Naive thymus-derived CD4-positive, alpha-beta T cell (primary cell): ENCODE measurements around the gene KRT8. TPM values are rescaled to one million over a fixed set of nuclear protein-coding genes. Genes with fewer than 3 reads are reported as not detected.

Experiments used
- ATAC-seq: fragments of 150-1000 bp; cut with Tn5 transposase; 2 replicates; pipeline ENCODE4 v1.10.0; 2021; ENCODE audit warnings: mild to moderate bottlenecking, moderate library complexity
- CTCF ChIA-PET: fragments of 350-600 bp; sonication (Branson Sonifier 250); formaldehyde crosslinking; loops from one replicate; lab custom pipeline; 2021; ENCODE audit warnings: antibody characterized with exemption; lab: Charles Lee
- POLR2A ChIA-PET: fragments of 350-600 bp; sonication (Branson Sonifier 250); formaldehyde crosslinking; loops from one replicate; lab custom pipeline; 2021; ENCODE audit warnings: antibody characterized with exemption, inconsistent platforms; lab: Charles Lee
- DNase-seq, 9 donors: peaks; one replicate each; pipeline versions ENCODE4 v3.0.0 to v3.0.0-alpha.2; 2020 to 2022; ENCODE audit warnings: mixed read lengths in 1 of 9
- H3K27ac ChIP-seq: one replicate; pipeline ENCODE4 v1.7.0; 2013; ENCODE audit warnings: mild to moderate bottlenecking, low read depth, low read length, moderate library complexity
- H3K27me3 ChIP-seq, 2 donors: one replicate each; pipeline ENCODE4 v1.7.0; 2013; ENCODE audit warnings: low read length in 2 of 2, mild to moderate bottlenecking in 2 of 2, moderate library complexity in 2 of 2; ENCODE audit not compliant: control insufficient read depth in 2 of 2, insufficient read depth in 2 of 2
- H3K36me3 ChIP-seq, 3 experiments: 1 replicate in 2 of 3; 2 replicates in 1 of 3; pipeline ENCODE4 v1.7.0; 2013; ENCODE audit warnings: low read length in 3 of 3, mild to moderate bottlenecking in 3 of 3, moderate library complexity in 1 of 3; ENCODE audit not compliant: insufficient read depth in 3 of 3, control insufficient read depth in 2 of 3
- H3K4me1 ChIP-seq, 2 donors: one replicate each; pipeline ENCODE4 v1.7.0; 2013; ENCODE audit warnings: low read length in 2 of 2, mild to moderate bottlenecking in 2 of 2, moderate library complexity in 1 of 2; ENCODE audit not compliant: control insufficient read depth in 2 of 2, insufficient read depth in 2 of 2
- H3K4me3 ChIP-seq: 2 replicates; pipeline ENCODE4 v1.7.0; 2013; ENCODE audit warnings: mild to moderate bottlenecking, low read length
- H3K9me3 ChIP-seq, 3 experiments: 1 replicate in 2 of 3; 2 replicates in 1 of 3; pipeline ENCODE4 v1.7.0; 2013; ENCODE audit warnings: low read length in 3 of 3; ENCODE audit not compliant: control insufficient read depth in 2 of 3
- H3K27ac Mint-ChIP-seq, 9 donors: one replicate each; pipeline ENCODE4 v1.8.0; 2020 to 2022; ENCODE audit warnings: mixed read lengths in 9 of 9, mild to moderate bottlenecking in 8 of 9, moderate library complexity in 5 of 9, inconsistent platforms in 2 of 9
- H3K27me3 Mint-ChIP-seq, 5 donors: one replicate each; pipeline ENCODE4 v1.8.0; 2021 to 2022; ENCODE audit warnings: mixed read lengths in 5 of 5, mild to moderate bottlenecking in 1 of 5
- H3K36me3 Mint-ChIP-seq, 5 donors: one replicate each; pipeline ENCODE4 v1.8.0; 2020 to 2022; ENCODE audit warnings: mixed read lengths in 5 of 5, mild to moderate bottlenecking in 3 of 5, inconsistent platforms in 1 of 5
- H3K4me1 Mint-ChIP-seq, 7 donors: one replicate each; pipeline ENCODE4 v1.8.0; 2020 to 2022; ENCODE audit warnings: mixed read lengths in 7 of 7, mild to moderate bottlenecking in 3 of 7, inconsistent platforms in 1 of 7
- H3K4me3 Mint-ChIP-seq, 10 donors: one replicate each; pipeline ENCODE4 v1.8.0; 2020 to 2022; ENCODE audit warnings: mild to moderate bottlenecking in 10 of 10, mixed read lengths in 10 of 10, moderate library complexity in 6 of 10, inconsistent platforms in 2 of 10
- H3K9me3 Mint-ChIP-seq, 11 donors: one replicate each; pipeline ENCODE4 v1.8.0; 2020 to 2022; ENCODE audit warnings: mixed read lengths in 11 of 11, mild to moderate bottlenecking in 4 of 11, inconsistent platforms in 1 of 11, moderate library complexity in 1 of 11
- intact Hi-C, 2 donors: fragments of 100-400 bp; cut with micrococcal nuclease; formaldehyde crosslinking; loops; one replicate each; pipeline ENCODE4 v1.15.1; 2023
- polyA plus RNA-seq, 2 donors: library from polyadenylated mRNA; unstranded; fragments of 300-500 nt; fragmentation: Illumina TruSeq; gene quantifications; one replicate each; pipeline ENCODE4 v1.2.3, GENCODE V29; 2021
- total RNA-seq, 6 experiments: library from RNA in 5 of 6; stranded (reverse) in 5 of 6; gene quantifications; 1 replicate in 5 of 6; 2 replicates in 1 of 6; pipeline ENCODE4 v1.2.3 and lab custom pipeline; 2021 to 2026

KRT8 gene
- total and polyA plus RNA-seq, 7 experiments from 2014 or later = 0.09 to 0.62 (median 0.56) TPM; not detected in 2

DNA sequence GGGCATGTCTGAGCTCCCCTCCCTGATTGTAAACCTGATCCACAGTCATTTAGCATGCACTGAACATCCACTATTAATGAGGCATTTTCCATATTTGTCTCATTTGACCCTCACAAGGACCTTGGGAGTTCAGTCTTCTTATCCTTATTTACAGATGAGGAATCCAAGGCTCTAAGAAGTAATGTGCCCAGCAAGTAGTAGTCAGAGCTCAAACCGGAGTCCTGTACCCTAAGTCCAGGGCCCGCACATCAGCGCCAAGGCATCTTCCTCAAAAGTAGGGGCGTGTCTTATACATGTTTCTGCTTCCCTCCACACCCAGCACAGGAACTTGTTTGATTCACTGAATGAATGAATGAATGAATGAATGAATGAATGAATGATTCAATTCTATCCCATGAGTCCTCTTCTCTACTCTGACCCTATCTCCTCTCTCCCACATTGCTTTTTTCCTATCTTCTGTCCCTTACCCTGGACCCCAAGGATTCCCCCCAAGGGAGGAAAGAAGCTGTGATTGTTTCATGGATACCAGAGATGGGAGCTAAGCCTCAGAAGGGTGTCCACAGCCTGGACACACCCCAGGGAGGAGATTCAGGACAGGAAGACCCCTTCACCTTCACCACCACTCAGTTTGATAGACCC is 21.8 kb upstream of the KRT8 start:
- Histone ChIP-seq H3K4me1 (no peaks in the 10 kb centered on the region), H3K27ac (no peak overlapping the region), H3K36me3 (no peaks in the 10 kb centered on the region), H3K27me3 (no peaks in the 10 kb centered on the region), H3K4me3 (no peak overlapping the region), H3K9me3 (no peaks in the 10 kb centered on the region)
- intact Hi-C loops = no loop called here
- ATAC-seq = no peak
- Mint-ChIP-seq H3K4me1 (peaks cover 0 to 9% (median 0%) of the 10 kb centered on the region in 7 donors), H3K27ac (no peak overlapping the region), H3K9me3 (no peaks in the 10 kb centered on the region), H3K4me3 (no peak overlapping the region), H3K27me3 (peaks cover 0 to 15% (median 0%) of the 10 kb centered on the region in 5 donors), H3K36me3 (no peaks in the 10 kb centered on the region)
- ChIA-PET CTCF (interaction anchor here (1.2 kb wide), 1 partner anchor 41 kb away, joined by 3 read pairs; no protein-coding TSS in a partner anchor), POLR2A (no interaction called here)
- no peak for DNase-seq

GRCh38 chr12:52925717-52926595 is 21.1 kb upstream of the KRT8 start:
- Histone ChIP-seq H3K36me3 (no peaks in the 10 kb centered on the region), H3K27me3 (no peaks in the 10 kb centered on the region), H3K27ac (no peak overlapping the region), H3K4me1 (no peaks in the 10 kb centered on the region), H3K9me3 (no peaks in the 10 kb centered on the region), H3K4me3 (no peak overlapping the region)
- Mint-ChIP-seq H3K4me1 (peaks cover 0 to 9% (median 0%) of the 10 kb centered on the region in 7 donors), H3K27ac (no peak overlapping the region), H3K9me3 (no peaks in the 10 kb centered on the region), H3K27me3 (peaks cover 0 to 15% (median 0%) of the 10 kb centered on the region in 5 donors), H3K4me3 (no peak overlapping the region), H3K36me3 (no peaks in the 10 kb centered on the region)
- intact Hi-C loops = no loop called here
- POLR2A ChIA-PET = no interaction called here
- DNase-seq = no peak
- CTCF ChIA-PET = interaction anchor here (0.6 to 1.2 kb wide), 2 partner anchors 41 to 223 kb away, joined by 3 read pairs; no protein-coding TSS in a partner anchor
- ATAC-seq = no peak

DNA sequence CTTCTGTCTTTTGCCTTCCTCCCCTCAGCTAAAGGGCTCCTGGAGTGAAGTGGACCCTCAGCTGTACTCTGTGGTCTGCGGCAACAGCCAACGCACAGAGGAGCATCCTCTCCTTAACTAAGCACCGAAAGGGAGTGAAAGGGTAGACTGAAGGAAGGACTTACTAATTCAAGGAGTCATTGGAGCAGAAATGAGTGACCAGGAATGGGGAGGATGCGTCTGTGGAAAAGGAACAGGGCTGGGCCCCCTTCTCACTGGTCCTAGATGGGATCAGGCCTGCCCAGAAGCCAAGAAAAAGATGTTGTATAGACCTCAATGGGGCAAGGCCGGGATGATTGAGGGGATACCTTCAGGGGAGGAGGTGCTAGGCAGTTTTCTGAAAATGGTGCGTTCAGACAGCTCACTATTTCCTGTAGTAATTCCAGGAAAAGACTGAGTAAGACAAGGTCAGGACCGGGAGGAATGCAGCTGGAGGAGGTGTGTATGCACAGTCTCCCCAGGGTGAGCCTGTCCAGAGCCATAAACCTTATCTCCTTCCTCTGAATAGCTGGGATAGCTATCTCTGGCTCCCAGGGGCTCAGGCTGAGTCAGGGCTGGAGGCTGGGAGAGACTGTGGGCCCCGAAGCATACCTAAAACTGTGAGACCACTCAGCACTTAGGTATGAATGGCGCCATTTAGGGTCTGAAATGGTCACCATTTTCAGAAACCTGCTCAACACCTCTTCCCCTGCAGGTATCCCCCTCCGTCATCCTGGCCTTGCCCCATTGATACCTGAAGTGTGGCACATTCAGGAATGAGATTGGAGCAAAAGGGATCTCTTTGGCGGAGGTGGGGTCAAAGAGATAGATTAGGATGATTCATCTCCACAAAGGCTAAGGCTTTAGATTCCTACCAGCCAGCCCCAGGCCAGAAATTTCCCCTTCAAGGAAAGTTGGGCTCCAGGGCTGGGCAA is 20.2 kb upstream of the KRT8 start:
- Mint-ChIP-seq H3K4me3 (no peak overlapping the region), H3K27ac (no peak overlapping the region), H3K36me3 (no peaks in the 10 kb centered on the region), H3K4me1 (peaks cover 0 to 9% (median 0%) of the 10 kb centered on the region in 7 donors), H3K27me3 (peaks cover 0 to 15% (median 0%) of the 10 kb centered on the region in 5 donors), H3K9me3 (no peaks in the 10 kb centered on the region)
- Histone ChIP-seq H3K4me3 (no peak overlapping the region), H3K9me3 (no peaks in the 10 kb centered on the region), H3K27me3 (no peaks in the 10 kb centered on the region), H3K4me1 (no peaks in the 10 kb centered on the region), H3K27ac (no peak overlapping the region), H3K36me3 (no peaks in the 10 kb centered on the region)
- intact Hi-C loops = no loop called here
- POLR2A ChIA-PET = no interaction called here
- DNase-seq = no peak
- CTCF ChIA-PET = no interaction called here
- ATAC-seq = no peak

DNA sequence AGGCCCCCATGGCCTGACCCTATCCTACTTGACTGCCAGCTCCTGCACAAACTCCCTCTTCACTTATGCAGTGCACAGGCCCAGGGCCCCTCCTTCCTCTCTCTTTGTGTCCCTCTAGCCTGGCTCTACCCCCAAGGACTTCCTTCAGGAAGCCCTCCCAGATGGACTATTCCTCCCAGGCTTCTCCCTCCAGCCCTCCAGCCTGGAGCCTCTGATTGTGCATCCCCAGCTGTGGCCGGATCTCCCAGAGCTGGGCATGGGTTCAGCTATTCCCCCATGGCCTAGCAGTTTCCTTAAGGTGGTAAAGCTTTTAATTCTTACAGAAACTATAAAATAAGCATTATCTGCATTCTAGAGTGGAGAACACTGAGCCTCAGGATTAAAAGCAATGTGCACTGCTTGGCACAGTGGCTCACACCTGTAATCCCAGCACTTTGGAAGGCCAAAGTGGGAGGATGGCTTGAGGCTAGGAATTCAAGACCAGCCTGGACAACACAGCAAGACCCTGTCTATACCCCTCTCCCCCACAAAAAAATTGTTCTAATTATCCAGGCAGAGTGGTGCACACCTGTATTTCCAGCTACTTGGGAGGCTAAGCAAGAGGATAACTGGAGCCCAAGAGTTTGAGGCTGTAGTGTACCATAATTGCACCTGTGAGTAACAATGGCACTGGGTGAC is 16.8 kb upstream of the KRT8 start:
- Histone ChIP-seq H3K27me3 (no peaks in the 10 kb centered on the region), H3K36me3 (no peaks in the 10 kb centered on the region), H3K4me1 (no peaks in the 10 kb centered on the region), H3K4me3 (no peak overlapping the region), H3K9me3 (no peaks in the 10 kb centered on the region), H3K27ac (no peak overlapping the region)
- H3K27me3 Mint-ChIP-seq = peaks cover 0 to 17% (median 0%) of the 10 kb centered on the region in 5 donors
- POLR2A ChIA-PET = no interaction called here
- no peaks in the 10 kb centered on the region for H3K9me3 Mint-ChIP-seq
- peaks cover 0 to 9% (median 0%) of the 10 kb centered on the region in 7 donors for H3K4me1 Mint-ChIP-seq
- H3K36me3 Mint-ChIP-seq = no peaks in the 10 kb centered on the region
- CTCF ChIA-PET = interaction anchor here (0.6 kb wide), 1 partner anchor 144 kb away, joined by 3 read pairs; the partner anchor contains the start of gene KRT76
- no peak for ATAC-seq
- H3K4me3 Mint-ChIP-seq = no peak overlapping the region
- no peak for DNase-seq
- intact Hi-C loops = no loop called here
- H3K27ac Mint-ChIP-seq = peak overlapping the region in 1 of 9 donors; percentile 8

DNA sequence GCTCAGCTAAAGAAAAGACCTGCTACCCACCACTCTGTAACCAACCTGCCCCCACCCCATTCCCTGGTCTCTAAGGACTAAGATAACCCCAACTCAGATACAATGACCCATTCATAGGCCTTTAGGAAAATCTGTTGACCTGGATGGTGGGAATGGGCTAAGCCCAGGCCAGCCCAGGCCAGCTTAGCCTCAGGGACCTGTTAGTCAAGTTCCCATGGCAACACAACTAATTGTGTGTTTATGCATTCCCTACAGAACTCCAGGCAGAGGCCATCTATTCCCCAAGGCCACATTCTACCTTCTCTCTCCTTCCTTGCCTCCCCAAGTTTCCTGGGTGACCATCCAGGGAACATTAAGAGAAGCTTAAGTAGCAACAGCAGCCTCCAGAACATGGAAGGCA is 16.1 kb upstream of the KRT8 start:
- Histone ChIP-seq H3K4me1 (no peaks in the 10 kb centered on the region), H3K36me3 (no peaks in the 10 kb centered on the region), H3K27ac (no peak overlapping the region), H3K4me3 (no peak overlapping the region), H3K9me3 (no peaks in the 10 kb centered on the region), H3K27me3 (no peaks in the 10 kb centered on the region)
- ATAC-seq (no peak), DNase-seq (no peak)
- H3K36me3 Mint-ChIP-seq = no peaks in the 10 kb centered on the region
- ChIA-PET POLR2A (no interaction called here), CTCF (no interaction called here)
- no peaks in the 10 kb centered on the region for H3K9me3 Mint-ChIP-seq
- H3K27me3 Mint-ChIP-seq = peaks cover 0 to 17% (median 0%) of the 10 kb centered on the region in 5 donors
- H3K4me3 Mint-ChIP-seq = no peak overlapping the region
- H3K27ac Mint-ChIP-seq = no peak overlapping the region
- intact Hi-C loops = no loop called here
- peaks cover 0 to 9% (median 0%) of the 10 kb centered on the region in 7 donors for H3K4me1 Mint-ChIP-seq

- ChIA-PET POLR2A (no interaction called here), CTCF (interaction anchor here (0.6 to 2.6 kb wide), 3 partner anchors 27 to 329 kb away, joined by 3 to 9 read pairs (median 7); no protein-coding TSS in a partner anchor)
- H3K4me3 ChIP-seq = no peak overlapping the region
- no peaks in the 10 kb centered on the region for H3K36me3 Mint-ChIP-seq
- H3K4me3 Mint-ChIP-seq = no peak overlapping the region
- H3K9me3 ChIP-seq = no peaks in the 10 kb centered on the region
- H3K4me1 Mint-ChIP-seq = no peaks in the 10 kb centered on the region
- DNase-seq (no peak), ATAC-seq (no peak)
- H3K4me1 ChIP-seq = no peaks in the 10 kb centered on the region
- no peak overlapping the region for H3K27ac ChIP-seq
- H3K27me3 ChIP-seq = no peaks in the 10 kb centered on the region
- H3K36me3 ChIP-seq = no peaks in the 10 kb centered on the region
- no peaks in the 10 kb centered on the region for H3K9me3 Mint-ChIP-seq
- peaks cover 0 to 17% (median 5%) of the 10 kb centered on the region in 5 donors for H3K27me3 Mint-ChIP-seq
- intact Hi-C loops = no loop called here
- no peak overlapping the region for H3K27ac Mint-ChIP-seq
Measured at GRCh38 chr12:52918784-52919183, 13.9 kb upstream of the KRT8 start.
